AG09319 (cell line): ENCODE measurements around the gene AKAP12.
A peak's percentile ranks its signal among the peaks of the same experiment; 100 is the strongest.
"Not testable (repeated sequence)": the region's sequence is repeated elsewhere in the genome, so short reads cannot be mapped to it uniquely, and the experiment has no call there.

Experiments
- DNase-seq: peaks from one replicate; pipeline ENCODE4 v3.0.0-alpha.2; 2010; ENCODE audit warnings: low read depth; ENCODE audit errors: extremely low read depth
- CTCF ChIP-seq: IDR thresholded peaks from 2 replicates; pipeline ENCODE4 v1.5.1; 2011; ENCODE audit warnings: low read depth, mild to moderate bottlenecking, inconsistent platforms, low read length, moderate library complexity

AKAP12 gene

GRCh38 chr6:151327101-151327500, 87.3 kb downstream of the AKAP12 start:
- DNase-seq, result no peak
- TF ChIP-seq CTCF, result no peak

GRCh38 chr6:151330130-151330696, 90.4 kb downstream of the AKAP12 start:
- DNase-seq, result peak; percentile 67
- TF ChIP-seq CTCF, result no peak

GRCh38 chr6:151335930-151336329, 96.2 kb downstream of the AKAP12 start:
- no peak for TF ChIP-seq CTCF
- no peak for DNase-seq

- DNase-seq, result no peak
- no peak for TF ChIP-seq CTCF
Measured at GRCh38 chr6:151338651-151339200, 99.0 kb downstream of the AKAP12 start.

GRCh38 chr6:151339369-151339768, 99.6 kb downstream of the AKAP12 start:
- TF ChIP-seq CTCF, result no peak
- DNase-seq, result no peak

- no peak for TF ChIP-seq CTCF
- DNase-seq, result no peak
Measured at GRCh38 chr6:151340219-151340978, 100.6 kb downstream of the AKAP12 start.

GRCh38 chr6:151341476-151342195, 101.9 kb downstream of the AKAP12 start:
- TF ChIP-seq CTCF, result no peak

GRCh38 chr6:151342750-151343149, 103.0 kb downstream of the AKAP12 start:
- not testable (repeated sequence) for DNase-seq

More at GRCh38 chr6:151341476-151342195, 101.9 kb downstream of the AKAP12 start:
- DNase-seq, result no peak
